GM21576 (cell line): ENCODE results near the gene SUPV3L1.
"Not testable (repeated sequence)": the region's sequence is repeated elsewhere in the genome, so short reads cannot be mapped to it uniquely, and the experiment has no call there.

Experiments used
- ATAC-seq: cut with Tn5 transposase; IDR thresholded peaks from one replicate; pipeline ENCODE4 v1.9.1; 2021; ENCODE audit warnings: mild to moderate bottlenecking, moderate library complexity; ENCODE audit not compliant: unreplicated experiment

SUPV3L1 gene

GRCh38 chr10:69179743-69180524 lies at the start of gene SUPV3L1:
Gene SUPV3L1, plus strand, starts transcription at chr10:69180234. Its CDS starts 58 bp downstream, at chr10:69180292.
- peak; percentile 70 for ATAC-seq

GRCh38 chr10:69130251-69130650 lies 49.8 kb upstream of the SUPV3L1 start:
- ATAC-seq: no peak

- no peak for ATAC-seq
These were observed 40.1 kb upstream of the SUPV3L1 start for GRCh38 chr10:69139961-69140360.

- ATAC-seq: no peak
These were observed 38.7 kb upstream of the SUPV3L1 start for GRCh38 chr10:69141304-69141703.

GRCh38 chr10:69142074-69142473 lies 38.0 kb upstream of the SUPV3L1 start:
- ATAC-seq: not testable (repeated sequence)

- ATAC-seq: no peak
These were observed 37.1 kb upstream of the SUPV3L1 start for GRCh38 chr10:69142983-69143382.

GRCh38 chr10:69145329-69145728 lies 34.7 kb upstream of the SUPV3L1 start:
- ATAC-seq: no peak

- ATAC-seq: no peak
These were observed 34.2 kb upstream of the SUPV3L1 start for GRCh38 chr10:69145864-69146263.

GRCh38 chr10:69146759-69147158 lies 33.3 kb upstream of the SUPV3L1 start:
- ATAC-seq: no peak

GRCh38 chr10:69151984-69152383 lies 28.1 kb upstream of the SUPV3L1 start:
- ATAC-seq: no peak

- no peak for ATAC-seq
These were observed 26.8 kb upstream of the SUPV3L1 start for GRCh38 chr10:69153227-69153626.

GRCh38 chr10:69160809-69161241 lies 19.2 kb upstream of the SUPV3L1 start:
- ATAC-seq: no peak

GRCh38 chr10:69168493-69168892 lies 11.5 kb upstream of the SUPV3L1 start:
- ATAC-seq: no peak

- no peak for ATAC-seq
These were observed 7.6 kb upstream of the SUPV3L1 start for GRCh38 chr10:69172241-69172982.

GRCh38 chr10:69175326-69175725 lies 4.7 kb upstream of the SUPV3L1 start:
- ATAC-seq: not testable (repeated sequence)

- no peak for ATAC-seq
These were observed 3.2 kb upstream of the SUPV3L1 start for GRCh38 chr10:69176823-69177222.

GRCh38 chr10:69179089-69179742 lies 818 bp upstream of the SUPV3L1 start:
- ATAC-seq: peak; percentile 21

GRCh38 chr10:69180525-69181204 lies 631 bp downstream of the SUPV3L1 start:
- ATAC-seq: no peak

- ATAC-seq: no peak
These were observed 1.4 kb downstream of the SUPV3L1 start for GRCh38 chr10:69181433-69181832.

- ATAC-seq: no peak
These were observed 2.0 kb downstream of the SUPV3L1 start for GRCh38 chr10:69182005-69182404.

GRCh38 chr10:69186524-69186923 lies 6.5 kb downstream of the SUPV3L1 start:
- no peak for ATAC-seq
